Lower leg skin (tissue), 4 donors: ENCODE data around the gene SLC4A2. TPM values are rescaled to one million over a fixed set of nuclear protein-coding genes. Genes with fewer than 3 reads are reported as not detected.

Experiments
- DNase-seq, 2 donors: peaks; one replicate each; pipeline ENCODE4 v3.0.0-alpha.2; 2019; ENCODE audit warnings: low spot score in 2 of 2
- H3K4me3 ChIP-seq: fragments of 200-600 bp; sonication (generic); 2 replicates; pipeline ENCODE4 v1.5.1; 2017; ENCODE audit warnings: mild to moderate bottlenecking, low read depth; ENCODE audit not compliant: poor library complexity, severe bottlenecking
- CTCF ChIP-seq, 3 donors: fragments of 450-650 bp; IDR thresholded peaks; one replicate each; pipeline ENCODE4 v1.5.1; 2016; ENCODE audit warnings: antibody characterized with exemption in 3 of 3, mild to moderate bottlenecking in 3 of 3, moderate library complexity in 2 of 3
- POLR2A ChIP-seq, 2 donors: fragments of 450-650 bp; IDR thresholded peaks; one replicate each; pipeline ENCODE4 v1.6.1; 2016 to 2017; ENCODE audit warnings: antibody characterized with exemption in 2 of 2, mild to moderate bottlenecking in 1 of 2, moderate library complexity in 1 of 2
- WGBS, 2 donors: methylation state at CpG; one replicate each; pipeline ENCODE4 v1.1.5; 2018; 5-methylcytosine and 5-hydroxymethylcytosine counted together
- intact Hi-C: fragments of 100-400 bp; cut with DNase I; formaldehyde crosslinking; loops from one replicate; pipeline ENCODE4 v1.15.0; 2023; ENCODE audit warnings: low total_unique reads
- total RNA-seq, 4 donors: library from RNA; depleted of rRNA; stranded (reverse); fragments of >200 nt; gene quantifications; one replicate each; pipeline ENCODE4 v1.1.0, GENCODE V29; 2016

The SLC4A2 gene
- total RNA-seq, 4 donors from 2014 or later = 56.3 to 83.5 (median 67.7) TPM

GRCh38 chr7:151122276-151122675, 62.9 kb downstream of the SLC4A2 start:
- no peak for DNase-seq
- TF ChIP-seq POLR2A (IDR thresholded peaks at IDR 0.05) (no peak), CTCF (IDR thresholded peaks at IDR 0.05) (no peak)
- intact Hi-C loops = loop anchor here (5.0 kb wide), 1 partner anchor 50 kb away; no protein-coding TSS in a partner anchor
- no peak overlapping the region for H3K4me3 ChIP-seq
- 91% methylated on average over 24 of the region's 24 CpGs for WGBS, 2 donors

DNA sequence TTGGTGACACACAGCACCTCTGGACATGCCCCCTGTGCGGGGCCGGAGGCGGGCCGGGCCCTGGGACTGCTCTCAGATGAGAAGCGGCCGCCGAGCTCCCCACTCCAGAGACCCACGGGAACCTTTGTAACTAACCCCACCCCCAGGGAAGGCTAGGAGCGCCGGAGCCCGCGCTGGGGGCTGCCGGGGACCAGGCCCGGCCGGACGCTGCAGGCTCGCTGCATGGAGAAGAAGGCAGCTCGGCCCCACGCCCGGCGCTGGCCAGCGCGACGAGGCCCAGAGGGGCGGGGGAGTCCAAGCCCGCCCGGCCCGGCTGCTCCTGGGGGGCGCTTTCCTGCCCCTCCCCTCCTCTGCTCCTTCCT, 63.4 kb downstream of the SLC4A2 start:
- intact Hi-C loops = loop anchor here (5.0 kb wide), 1 partner anchor 50 kb away; no protein-coding TSS in a partner anchor
- DNase-seq = no peak
- 93 to 96% methylated on average over 24 to 27 of the region's 29 CpGs for WGBS, 2 donors
- no peak overlapping the region for H3K4me3 ChIP-seq
- no peak for TF ChIP-seq CTCF (IDR thresholded peaks at IDR 0.05)
- TF ChIP-seq POLR2A (IDR thresholded peaks at IDR 0.05) = no peak

GRCh38 chr7:151123158-151123821, 63.9 kb downstream of the SLC4A2 start:
- H3K4me3 ChIP-seq = no peak overlapping the region
- 90 to 92% methylated on average over 50 of the region's 50 CpGs for WGBS, 2 donors
- TF ChIP-seq CTCF (IDR thresholded peaks at IDR 0.05) (no peak), POLR2A (IDR thresholded peaks at IDR 0.05) (no peak)
- no peak for DNase-seq
- intact Hi-C loops = loop anchor here (5.0 kb wide), 1 partner anchor 49 kb away; no protein-coding TSS in a partner anchor

- no peak overlapping the region for H3K4me3 ChIP-seq
- WGBS, 2 donors = 37 to 50% methylated on average over 24 of the region's 24 CpGs
- intact Hi-C loops = loop anchor here (5.0 kb wide), 1 partner anchor 48 kb away; no protein-coding TSS in a partner anchor
- TF ChIP-seq POLR2A (IDR thresholded peaks at IDR 0.05) = no peak
- TF ChIP-seq CTCF (IDR thresholded peaks at IDR 0.05) = peak in 1 of 3 donors; percentile 89
- DNase-seq = peak; percentile 79 to 96
These were observed 64.6 kb downstream of the SLC4A2 start for GRCh38 chr7:151123822-151124464.

DNA sequence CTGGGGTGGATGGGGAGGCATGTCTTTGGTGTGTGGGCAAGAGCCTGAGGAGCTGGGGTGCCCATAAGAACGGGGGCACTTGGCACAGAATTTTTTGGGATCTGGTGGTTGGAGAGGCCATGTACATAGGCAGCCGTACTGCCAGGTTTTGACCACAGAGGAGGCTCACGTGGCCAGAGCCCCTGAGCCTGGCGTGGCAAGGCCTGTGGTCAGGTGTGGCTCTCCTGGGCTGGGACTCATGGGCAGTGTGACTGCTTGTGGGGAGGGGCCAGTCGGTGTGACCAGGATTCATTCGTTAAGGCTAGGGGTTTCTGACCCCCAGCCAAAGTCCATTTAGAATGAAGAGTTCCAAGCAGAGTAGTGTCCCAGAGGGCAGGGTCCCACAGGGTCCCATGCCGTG, 65.1 kb downstream of the SLC4A2 start:
- H3K4me3 ChIP-seq = no peak overlapping the region
- DNase-seq = no peak
- intact Hi-C loops = loop anchor here (5.0 kb wide), 1 partner anchor 48 kb away; no protein-coding TSS in a partner anchor
- WGBS, 2 donors = 76 to 84% methylated on average over 5 to 7 of the region's 7 CpGs
- TF ChIP-seq POLR2A (IDR thresholded peaks at IDR 0.05) = no peak
- TF ChIP-seq CTCF (IDR thresholded peaks at IDR 0.05) = no peak
